ENCODE measurements around the gene SNX18. TPM values are rescaled to one million over a fixed set of nuclear protein-coding genes. Genes with fewer than 3 reads are reported as not detected.
A peak's percentile ranks its signal among the peaks of the same experiment; 100 is the strongest.

Gene SNX18
- total RNA-seq, 1 experiment from 2014 or later: 14.3 TPM

DNA sequence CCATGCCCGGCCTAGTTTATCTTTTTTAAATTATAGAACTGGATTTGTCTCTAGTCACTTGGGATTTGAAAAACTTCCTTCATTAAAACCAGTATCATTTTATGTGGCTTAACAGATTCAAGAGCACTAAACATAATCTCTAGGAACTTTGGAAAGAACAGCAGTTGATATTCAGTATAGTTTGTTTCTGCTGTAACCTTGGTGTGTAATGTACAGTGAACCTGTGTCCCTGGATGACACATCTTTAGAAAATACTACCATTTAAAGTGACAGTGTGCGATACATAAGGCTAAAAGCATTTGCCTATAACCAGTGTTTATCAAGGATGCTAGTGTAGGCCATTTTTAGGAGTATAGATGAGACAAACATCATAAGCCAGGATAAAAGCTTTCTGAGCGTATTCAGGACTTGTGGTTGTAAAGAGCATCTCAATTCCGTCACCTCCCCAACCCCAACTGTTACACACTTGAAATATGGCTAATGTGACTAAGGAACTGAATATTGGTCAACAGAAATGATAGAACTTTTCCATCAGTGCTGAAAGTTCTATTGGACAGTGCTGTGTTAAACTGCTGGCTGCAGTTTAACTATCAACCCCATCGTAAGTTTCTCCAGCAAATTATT, 4.4 kb downstream of the SNX18 start:
- Histone ChIP-seq H3K36me3 (ENCODE audit: low read depth, low read length) (no peaks in the 10 kb centered on the region), H3K27ac (ENCODE audit: low read length) (no peak overlapping the region), H4K20me1 (ENCODE audit: low read length) (0 out of 2 replicates have a peak, but pooled peaks cover 8% of the 10 kb centered on the region), H3K9ac (ENCODE audit: low read length) (no peak overlapping the region), H3K27me3 (ENCODE audit: low read length) (no peaks in the 10 kb centered on the region), H3K4me1 (ENCODE audit: insufficient read depth, low read length) (peaks cover 36% of the 10 kb centered on the region), H3K9me3 (ENCODE audit: low read length) (no peaks in the 10 kb centered on the region), H3K4me3 (ENCODE audit: low read length) (peak overlapping the region; percentile 27; the same call in 1 of the 2 replicates), H3K79me2 (ENCODE audit: low read length) (peaks cover 88% of the 10 kb centered on the region), H3K9me2 (replicated peaks; ENCODE audit: low read length) (no peaks in the 10 kb centered on the region), H3K4me2 (ENCODE audit: low read length) (peak overlapping the region; percentile 85), H3F3A (ENCODE audit: low read length, unreplicated experiment) (no peaks in the 10 kb centered on the region), H2AFZ (ENCODE audit: low read length) (no peak overlapping the region)
- intact Hi-C loops (cut with micrococcal nuclease): loop anchor here (10.0 kb wide), 2 partner anchors 123 to 183 kb away; no protein-coding TSS in a partner anchor
- TF ChIP-seq EZH2phosphoT487 (IDR thresholded peaks at IDR 0.05; ENCODE audit: borderline replicate concordance, low read length): no peak
- TF ChIP-seq EZH2 (IDR thresholded peaks at IDR 0.05; ENCODE audit: low read length, unreplicated experiment): no peak
- POLR2A ChIA-PET (ENCODE audit: unreplicated experiment): no interaction called here
- CTCF ChIA-PET: no interaction called here
- BruUV-seq (replicated peaks): no TSS peak
- DNase-seq (no peak), ATAC-seq (no peak)

DNA sequence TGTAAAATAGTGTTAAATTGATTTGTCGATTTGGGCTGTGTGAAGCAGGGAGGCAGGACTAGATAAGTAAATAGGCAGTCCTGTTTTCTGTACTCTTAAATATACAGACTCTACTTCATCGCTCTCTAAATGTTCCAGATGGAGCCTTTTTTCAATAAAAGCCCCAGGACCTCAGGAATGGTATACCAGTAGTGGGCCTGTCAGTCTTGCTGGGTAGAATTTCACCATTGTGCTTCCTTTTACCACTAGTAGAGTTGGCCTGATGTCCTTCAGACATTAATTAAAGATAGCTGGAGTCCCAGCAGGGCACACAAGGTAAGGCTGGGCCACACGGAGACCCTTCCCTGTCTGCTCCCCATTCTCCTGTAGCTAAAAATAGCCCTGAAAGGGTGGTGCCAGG, 6.0 kb downstream of the SNX18 start:
- BruUV-seq (replicated peaks): no TSS peak
- H3K27ac ChIP-seq (ENCODE audit: low read length): no peak overlapping the region
- ChIA-PET CTCF (no interaction called here), POLR2A (ENCODE audit: unreplicated experiment) (no interaction called here)
- ATAC-seq (no peak), DNase-seq (no peak)
- H3K36me3 ChIP-seq (ENCODE audit: low read depth, low read length): no peaks in the 10 kb centered on the region
- no peak overlapping the region for H2AFZ ChIP-seq (ENCODE audit: low read length)
- H4K20me1 ChIP-seq (ENCODE audit: low read length): 0 out of 2 replicates have a peak, but pooled peaks cover 8% of the 10 kb centered on the region
- H3F3A ChIP-seq (ENCODE audit: low read length, unreplicated experiment): no peaks in the 10 kb centered on the region
- H3K4me2 ChIP-seq (ENCODE audit: low read length): no peak overlapping the region; the same call in 1 of the 2 replicates
- intact Hi-C loops (cut with micrococcal nuclease): loop anchor here (10.0 kb wide), 2 partner anchors 121 to 181 kb away; no protein-coding TSS in a partner anchor
- peaks cover 36% of the 10 kb centered on the region for H3K4me1 ChIP-seq (ENCODE audit: insufficient read depth, low read length)
- no peaks in the 10 kb centered on the region for H3K27me3 ChIP-seq (ENCODE audit: low read length)
- H3K9me3 ChIP-seq (ENCODE audit: low read length): no peaks in the 10 kb centered on the region
- H3K4me3 ChIP-seq (ENCODE audit: low read length): no peak overlapping the region
- peaks cover 100% of the 10 kb centered on the region for H3K79me2 ChIP-seq (ENCODE audit: low read length)
- TF ChIP-seq, protein P1, sequence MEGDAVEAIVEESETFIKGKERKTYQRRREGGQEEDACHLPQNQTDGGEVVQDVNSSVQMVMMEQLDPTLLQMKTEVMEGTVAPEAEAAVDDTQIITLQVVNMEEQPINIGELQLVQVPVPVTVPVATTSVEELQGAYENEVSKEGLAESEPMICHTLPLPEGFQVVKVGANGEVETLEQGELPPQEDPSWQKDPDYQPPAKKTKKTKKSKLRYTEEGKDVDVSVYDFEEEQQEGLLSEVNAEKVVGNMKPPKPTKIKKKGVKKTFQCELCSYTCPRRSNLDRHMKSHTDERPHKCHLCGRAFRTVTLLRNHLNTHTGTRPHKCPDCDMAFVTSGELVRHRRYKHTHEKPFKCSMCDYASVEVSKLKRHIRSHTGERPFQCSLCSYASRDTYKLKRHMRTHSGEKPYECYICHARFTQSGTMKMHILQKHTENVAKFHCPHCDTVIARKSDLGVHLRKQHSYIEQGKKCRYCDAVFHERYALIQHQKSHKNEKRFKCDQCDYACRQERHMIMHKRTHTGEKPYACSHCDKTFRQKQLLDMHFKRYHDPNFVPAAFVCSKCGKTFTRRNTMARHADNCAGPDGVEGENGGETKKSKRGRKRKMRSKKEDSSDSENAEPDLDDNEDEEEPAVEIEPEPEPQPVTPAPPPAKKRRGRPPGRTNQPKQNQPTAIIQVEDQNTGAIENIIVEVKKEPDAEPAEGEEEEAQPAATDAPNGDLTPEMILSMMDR (conservative IDR thresholded peaks at IDR 0.05; ENCODE audit: low read depth, low read length): no peak
- no peak for TF ChIP-seq EZH2phosphoT487 (IDR thresholded peaks at IDR 0.05; ENCODE audit: borderline replicate concordance, low read length)
- TF ChIP-seq EZH2 (IDR thresholded peaks at IDR 0.05; ENCODE audit: low read length, unreplicated experiment): no peak
- no peaks in the 10 kb centered on the region for H3K9me2 ChIP-seq (replicated peaks; ENCODE audit: low read length)
- no peak overlapping the region for H3K9ac ChIP-seq (ENCODE audit: low read length)

DNA sequence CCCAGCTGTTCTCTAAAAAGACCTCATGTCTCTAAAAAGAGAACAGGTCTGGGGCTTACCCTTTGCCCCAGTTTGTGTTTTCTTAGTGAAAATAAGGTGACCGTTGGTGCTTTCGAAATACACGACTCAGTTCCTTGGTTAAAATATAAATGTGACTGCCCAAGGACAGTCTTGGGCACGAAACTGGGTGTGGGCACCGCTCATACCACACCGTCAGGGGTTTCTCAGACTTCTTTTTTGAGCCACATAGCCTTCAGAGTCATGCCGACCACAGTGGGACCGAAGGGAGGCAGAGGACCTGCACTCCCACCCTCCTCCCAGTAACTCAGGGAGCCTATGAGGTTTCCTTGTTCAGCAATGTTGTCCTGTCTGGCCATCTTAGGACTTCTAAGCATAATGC, 6.5 kb downstream of the SNX18 start:
- no TSS peak for BruUV-seq (replicated peaks)
- Histone ChIP-seq H3F3A (ENCODE audit: low read length, unreplicated experiment) (no peaks in the 10 kb centered on the region), H3K79me2 (ENCODE audit: low read length) (peaks cover 100% of the 10 kb centered on the region), H3K9me2 (replicated peaks; ENCODE audit: low read length) (no peaks in the 10 kb centered on the region), H3K36me3 (ENCODE audit: low read depth, low read length) (no peaks in the 10 kb centered on the region), H4K20me1 (ENCODE audit: low read length) (0 out of 2 replicates have a peak, but pooled peaks cover 7% of the 10 kb centered on the region), H3K4me3 (ENCODE audit: low read length) (no peak overlapping the region), H2AFZ (ENCODE audit: low read length) (no peak overlapping the region), H3K27ac (ENCODE audit: low read length) (no peak overlapping the region), H3K4me2 (ENCODE audit: low read length) (0 out of 2 replicates have a peak overlapping the region, but pooled peaks have one; percentile 16), H3K9ac (ENCODE audit: low read length) (no peak overlapping the region), H3K4me1 (ENCODE audit: insufficient read depth, low read length) (peaks cover 32% of the 10 kb centered on the region), H3K9me3 (ENCODE audit: low read length) (no peaks in the 10 kb centered on the region), H3K27me3 (ENCODE audit: low read length) (no peaks in the 10 kb centered on the region)
- POLR2A ChIA-PET (ENCODE audit: unreplicated experiment): no interaction called here
- intact Hi-C loops (cut with micrococcal nuclease): loop anchor here (10.0 kb wide), 2 partner anchors 121 to 181 kb away; no protein-coding TSS in a partner anchor
- CTCF ChIA-PET: no interaction called here
- ATAC-seq (no peak), DNase-seq (no peak)
- TF ChIP-seq EZH2 (IDR thresholded peaks at IDR 0.05; ENCODE audit: low read length, unreplicated experiment) (no peak), EZH2phosphoT487 (IDR thresholded peaks at IDR 0.05; ENCODE audit: borderline replicate concordance, low read length) (no peak)
- TF ChIP-seq, protein P1 (conservative IDR thresholded peaks at IDR 0.05; ENCODE audit: low read depth, low read length): no peak
